ENCODE results near the gene HRH1.
"Not testable (repeated sequence)": the region's sequence is repeated elsewhere in the genome, so short reads cannot be mapped to it uniquely, and the experiment has no call there.

HRH1 gene

GRCh38 chr3:11212299-11212608 is 58.0 kb downstream of the HRH1 start:
- TF ChIP-seq EZH2phosphoT487 (IDR thresholded peaks at IDR 0.05; ENCODE audit: low read length) (no peak), EZH2 (optimal IDR thresholded peaks at IDR 0.05; ENCODE audit: low read depth, low read length) (no peak)
- TF ChIP-seq, protein P1, sequence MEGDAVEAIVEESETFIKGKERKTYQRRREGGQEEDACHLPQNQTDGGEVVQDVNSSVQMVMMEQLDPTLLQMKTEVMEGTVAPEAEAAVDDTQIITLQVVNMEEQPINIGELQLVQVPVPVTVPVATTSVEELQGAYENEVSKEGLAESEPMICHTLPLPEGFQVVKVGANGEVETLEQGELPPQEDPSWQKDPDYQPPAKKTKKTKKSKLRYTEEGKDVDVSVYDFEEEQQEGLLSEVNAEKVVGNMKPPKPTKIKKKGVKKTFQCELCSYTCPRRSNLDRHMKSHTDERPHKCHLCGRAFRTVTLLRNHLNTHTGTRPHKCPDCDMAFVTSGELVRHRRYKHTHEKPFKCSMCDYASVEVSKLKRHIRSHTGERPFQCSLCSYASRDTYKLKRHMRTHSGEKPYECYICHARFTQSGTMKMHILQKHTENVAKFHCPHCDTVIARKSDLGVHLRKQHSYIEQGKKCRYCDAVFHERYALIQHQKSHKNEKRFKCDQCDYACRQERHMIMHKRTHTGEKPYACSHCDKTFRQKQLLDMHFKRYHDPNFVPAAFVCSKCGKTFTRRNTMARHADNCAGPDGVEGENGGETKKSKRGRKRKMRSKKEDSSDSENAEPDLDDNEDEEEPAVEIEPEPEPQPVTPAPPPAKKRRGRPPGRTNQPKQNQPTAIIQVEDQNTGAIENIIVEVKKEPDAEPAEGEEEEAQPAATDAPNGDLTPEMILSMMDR (IDR thresholded peaks at IDR 0.05; ENCODE audit: low read length), result no peak
- Histone ChIP-seq H3K9me3 (replicated peaks; ENCODE audit: insufficient read depth, low read length) (no peaks in the 10 kb centered on the region), H3K9me2 (replicated peaks; ENCODE audit: insufficient read depth, low read length) (no peaks in the 10 kb centered on the region), H3F3A (ENCODE audit: insufficient read depth, low read length) (no peaks in the 10 kb centered on the region), H3K4me3 (ENCODE audit: low read length) (no peak overlapping the region), H3K9ac (ENCODE audit: low read length) (no peak overlapping the region), H2AFZ (ENCODE audit: low read length) (no peak overlapping the region), H3K27me3 (replicated peaks; ENCODE audit: insufficient read depth, low read length) (no peaks in the 10 kb centered on the region), H3K36me3 (replicated peaks; ENCODE audit: insufficient read depth, low read length) (no peaks in the 10 kb centered on the region), H3K4me1 (ENCODE audit: low read length) (no peaks in the 10 kb centered on the region), H3K27ac (ENCODE audit: low read length) (no peak overlapping the region), H4K20me1 (ENCODE audit: insufficient read depth, low read length) (no peaks in the 10 kb centered on the region), H3K4me2 (ENCODE audit: low read depth, low read length) (no peak overlapping the region), H3K79me2 (ENCODE audit: low read length) (no peaks in the 10 kb centered on the region)
- DNase-seq, result no peak

DNA sequence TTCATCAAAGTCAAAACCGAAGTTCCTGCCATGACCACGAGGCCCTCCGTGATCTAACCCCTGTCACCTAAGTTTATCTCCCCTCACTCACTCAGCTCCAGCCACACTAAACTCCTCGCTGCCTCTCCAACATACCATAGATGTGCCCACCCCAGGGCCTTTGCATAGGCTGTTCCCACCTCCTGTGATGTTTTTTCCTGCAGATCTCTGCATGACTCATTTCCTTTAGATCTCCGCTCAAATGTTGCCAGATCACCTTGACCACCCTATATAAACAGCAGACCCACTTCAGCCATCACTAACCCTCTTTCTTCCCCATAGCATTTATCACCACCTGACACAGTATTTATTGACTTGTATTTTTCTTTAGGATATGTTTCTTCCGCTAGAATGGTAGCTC is 58.5 kb downstream of the HRH1 start:
- TF ChIP-seq, protein P1 (IDR thresholded peaks at IDR 0.05; ENCODE audit: low read length), result no peak
- TF ChIP-seq EZH2 (optimal IDR thresholded peaks at IDR 0.05; ENCODE audit: low read depth, low read length), result no peak
- no peak for TF ChIP-seq EZH2phosphoT487 (IDR thresholded peaks at IDR 0.05; ENCODE audit: low read length)
- Histone ChIP-seq H2AFZ (ENCODE audit: low read length) (no peak overlapping the region), H3K27me3 (replicated peaks; ENCODE audit: insufficient read depth, low read length) (no peaks in the 10 kb centered on the region), H3F3A (ENCODE audit: insufficient read depth, low read length) (no peaks in the 10 kb centered on the region), H3K4me1 (ENCODE audit: low read length) (no peaks in the 10 kb centered on the region), H3K9me3 (replicated peaks; ENCODE audit: insufficient read depth, low read length) (no peaks in the 10 kb centered on the region), H3K4me2 (ENCODE audit: low read depth, low read length) (no peak overlapping the region), H3K9ac (ENCODE audit: low read length) (no peak overlapping the region), H3K79me2 (ENCODE audit: low read length) (no peaks in the 10 kb centered on the region), H3K9me2 (replicated peaks; ENCODE audit: insufficient read depth, low read length) (no peaks in the 10 kb centered on the region), H3K27ac (ENCODE audit: low read length) (no peak overlapping the region), H3K4me3 (ENCODE audit: low read length) (no peak overlapping the region), H4K20me1 (ENCODE audit: insufficient read depth, low read length) (no peaks in the 10 kb centered on the region), H3K36me3 (replicated peaks; ENCODE audit: insufficient read depth, low read length) (no peaks in the 10 kb centered on the region)
- no peak for DNase-seq

- Histone ChIP-seq H3F3A (ENCODE audit: insufficient read depth, low read length) (no peaks in the 10 kb centered on the region), H3K79me2 (ENCODE audit: low read length) (no peaks in the 10 kb centered on the region), H4K20me1 (ENCODE audit: insufficient read depth, low read length) (no peaks in the 10 kb centered on the region), H3K36me3 (replicated peaks; ENCODE audit: insufficient read depth, low read length) (no peaks in the 10 kb centered on the region), H2AFZ (ENCODE audit: low read length) (no peak overlapping the region), H3K27me3 (replicated peaks; ENCODE audit: insufficient read depth, low read length) (no peaks in the 10 kb centered on the region), H3K4me1 (ENCODE audit: low read length) (no peaks in the 10 kb centered on the region), H3K9me2 (replicated peaks; ENCODE audit: insufficient read depth, low read length) (no peaks in the 10 kb centered on the region), H3K4me3 (ENCODE audit: low read length) (no peak overlapping the region), H3K4me2 (ENCODE audit: low read depth, low read length) (no peak overlapping the region), H3K9me3 (replicated peaks; ENCODE audit: insufficient read depth, low read length) (no peaks in the 10 kb centered on the region), H3K9ac (ENCODE audit: low read length) (no peak overlapping the region), H3K27ac (ENCODE audit: low read length) (no peak overlapping the region)
- TF ChIP-seq EZH2 (optimal IDR thresholded peaks at IDR 0.05; ENCODE audit: low read depth, low read length), result no peak
- DNase-seq, result no peak
These were observed 59.6 kb downstream of the HRH1 start for GRCh38 chr3:11213810-11214450.

- Histone ChIP-seq H3K79me2 (ENCODE audit: low read length) (no peaks in the 10 kb centered on the region), H3K27ac (ENCODE audit: low read length) (no peak overlapping the region), H3K4me3 (ENCODE audit: low read length) (no peak overlapping the region), H3K9me3 (replicated peaks; ENCODE audit: insufficient read depth, low read length) (no peaks in the 10 kb centered on the region), H3K9ac (ENCODE audit: low read length) (no peak overlapping the region), H3K27me3 (replicated peaks; ENCODE audit: insufficient read depth, low read length) (no peaks in the 10 kb centered on the region), H2AFZ (ENCODE audit: low read length) (no peak overlapping the region), H3F3A (ENCODE audit: insufficient read depth, low read length) (no peaks in the 10 kb centered on the region), H3K36me3 (replicated peaks; ENCODE audit: insufficient read depth, low read length) (no peaks in the 10 kb centered on the region), H3K4me2 (ENCODE audit: low read depth, low read length) (no peak overlapping the region), H4K20me1 (ENCODE audit: insufficient read depth, low read length) (no peaks in the 10 kb centered on the region), H3K4me1 (ENCODE audit: low read length) (no peaks in the 10 kb centered on the region), H3K9me2 (replicated peaks; ENCODE audit: insufficient read depth, low read length) (no peaks in the 10 kb centered on the region)
- TF ChIP-seq EZH2phosphoT487 (IDR thresholded peaks at IDR 0.05; ENCODE audit: low read length) (no peak), EZH2 (optimal IDR thresholded peaks at IDR 0.05; ENCODE audit: low read depth, low read length) (no peak)
- TF ChIP-seq, protein P1 (IDR thresholded peaks at IDR 0.05; ENCODE audit: low read length), result no peak
- DNase-seq, result no peak
These were observed 60.2 kb downstream of the HRH1 start for GRCh38 chr3:11214451-11214978.

DNA sequence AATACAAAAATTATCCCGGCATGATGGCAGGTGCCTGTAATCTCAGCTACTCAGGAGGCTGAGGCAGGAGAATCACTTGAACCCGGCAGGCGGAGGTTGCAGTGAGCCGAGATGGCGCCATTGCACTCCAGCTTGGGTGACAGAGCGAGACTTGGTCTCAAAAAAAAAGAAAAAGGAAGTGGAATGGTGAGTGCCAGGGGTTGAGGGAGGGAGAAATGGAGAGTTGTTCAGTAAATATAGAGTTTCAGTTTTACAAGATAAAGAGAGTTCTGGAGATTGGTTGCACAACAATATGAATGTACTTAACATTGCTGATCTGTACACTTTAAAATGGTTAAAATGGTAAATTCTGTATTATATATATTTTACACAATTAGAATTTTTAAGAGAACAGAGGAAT is 63.1 kb downstream of the HRH1 start:
- H3K9me3 ChIP-seq (replicated peaks; ENCODE audit: insufficient read depth, low read length); H3K27me3 ChIP-seq (replicated peaks; ENCODE audit: insufficient read depth, low read length); H3K4me2 ChIP-seq (ENCODE audit: low read depth, low read length); H3K79me2 ChIP-seq (ENCODE audit: low read length); H3K9me2 ChIP-seq (replicated peaks; ENCODE audit: insufficient read depth, low read length); H3F3A ChIP-seq (ENCODE audit: insufficient read depth, low read length); H3K9ac ChIP-seq (ENCODE audit: low read length); H3K4me1 ChIP-seq (ENCODE audit: low read length); DNase-seq; H2AFZ ChIP-seq (ENCODE audit: low read length); H4K20me1 ChIP-seq (ENCODE audit: insufficient read depth, low read length); H3K36me3 ChIP-seq (replicated peaks; ENCODE audit: insufficient read depth, low read length); H3K4me3 ChIP-seq (ENCODE audit: low read length); H3K27ac ChIP-seq (ENCODE audit: low read length): not testable (repeated sequence)

Measured in MM.1S (cell line).